ENCODE data around the gene OSTM1. TPM values are rescaled to one million over a fixed set of nuclear protein-coding genes. Genes with fewer than 3 reads are reported as not detected.

Gene OSTM1
- total and polyA plus RNA-seq, 8 donors = 6.2 to 19.2 (median 12.4) TPM

DNA sequence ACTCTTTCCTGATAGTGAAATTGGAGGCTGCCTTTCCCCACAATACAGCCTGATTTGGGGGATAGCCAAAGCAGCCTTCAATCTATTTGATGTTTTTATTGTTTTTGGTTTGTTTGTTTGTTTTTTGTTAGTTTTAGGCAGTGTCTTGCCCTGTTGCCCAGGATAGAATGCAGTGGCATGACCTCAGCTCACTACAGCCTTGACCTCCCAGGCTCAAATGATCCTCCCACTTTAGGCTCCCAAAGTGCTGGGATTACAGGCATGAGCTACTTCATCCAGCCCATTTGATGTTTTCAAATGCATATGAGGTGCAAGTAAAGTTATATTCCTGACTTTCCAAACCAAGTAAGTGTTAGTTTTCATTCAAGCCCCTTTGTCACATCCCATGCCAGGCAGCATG lies 75.2 kb downstream of the OSTM1 start:
- H3K27me3 ChIP-seq = no peaks in the 10 kb centered on the region
- no peak for TF ChIP-seq CTCF (IDR thresholded peaks at IDR 0.05)
- FAIRE-seq (no peak), ATAC-seq (no peak), DNase-seq (no peak)
- H3K4me3 ChIP-seq = no peak overlapping the region
- no peak overlapping the region for H3K27ac ChIP-seq
- H3K9me3 ChIP-seq = no peaks in the 10 kb centered on the region
- intact Hi-C loops (cut with DNase I) = no loop called here
- H3K36me3 ChIP-seq = no peaks in the 10 kb centered on the region
- H3K4me1 ChIP-seq = peaks cover 12 to 19% (median 18%) of the 10 kb centered on the region in 3 donors

GRCh38 chr6:107991772-107992550 lies 82.6 kb downstream of the OSTM1 start:
- WGBS, 2 donors = 85 to 86% methylated on average over 9 of the region's 9 CpGs
- ATAC-seq (no peak), FAIRE-seq (no peak), DNase-seq (no peak)
- Histone ChIP-seq H3K4me3 (no peak overlapping the region), H3K36me3 (no peaks in the 10 kb centered on the region), H3K27ac (no peak overlapping the region), H3K4me1 (peaks cover 3 to 11% (median 8%) of the 10 kb centered on the region in 3 donors), H3K27me3 (no peaks in the 10 kb centered on the region), H3K9me3 (no peaks in the 10 kb centered on the region)
- TF ChIP-seq CTCF (IDR thresholded peaks at IDR 0.05) = no peak
- intact Hi-C loops (cut with DNase I) = no loop called here

Other genes with a start within 250 kb of the OSTM1 start
- 100 to 1,000 TPM in 5 of 6 donors, 10 to 100 TPM in 1; 98.5 to 146 (median 116) TPM for gene SEC63, start 116.5 kb downstream of the OSTM1 start, total RNA-seq
- 10 to 100 TPM; 34.4 to 48.7 TPM for gene SEC63, start 116.5 kb downstream of the OSTM1 start, polyA plus RNA-seq
- gene NR2E1, start 91.3 kb upstream of the OSTM1 start, total RNA-seq = under 1 TPM in 2 of 6 donors, not detected in 4; 0.06 to 0.19 TPM
- under 1 TPM in 1 of 2 donors, not detected in 1; 0.02 TPM for gene NR2E1, start 91.3 kb upstream of the OSTM1 start, polyA plus RNA-seq
- 10 to 100 TPM; 30.0 to 75.8 (median 47.5) TPM for gene SNX3, start 186.3 kb upstream of the OSTM1 start, total RNA-seq
- gene SNX3, start 186.3 kb upstream of the OSTM1 start, polyA plus RNA-seq = 10 to 100 TPM; 59.7 to 88.9 TPM
- 1 to 10 TPM; 2.8 to 4.7 (median 3.9) TPM for gene AFG1L, start 220.3 kb upstream of the OSTM1 start, total RNA-seq
- 1 to 10 TPM; 1.2 to 1.3 TPM for gene AFG1L, start 220.3 kb upstream of the OSTM1 start, polyA plus RNA-seq